ENCODE data around the gene ZNF664.
A peak's percentile ranks its signal among the peaks of the same experiment; 100 is the strongest.

ZNF664 gene

GRCh38 chr12:124035163-124035562 is 62.1 kb downstream of the ZNF664 start:
- ATAC-seq (no peak), DNase-seq (no peak)
- H3K9me3 Mint-ChIP-seq, result no peaks in the 10 kb centered on the region
- peaks cover 16% of the 10 kb centered on the region for H3K27me3 Mint-ChIP-seq
- H3K4me3 Mint-ChIP-seq, result no peak overlapping the region
- H3K27ac Mint-ChIP-seq, result no peak overlapping the region
- no peaks in the 10 kb centered on the region for H3K4me1 Mint-ChIP-seq

GRCh38 chr12:124036171-124036598 is 63.2 kb downstream of the ZNF664 start:
- H3K4me1 Mint-ChIP-seq, result no peaks in the 10 kb centered on the region
- no peak overlapping the region for H3K27ac Mint-ChIP-seq
- ATAC-seq (no peak), DNase-seq (no peak)
- peaks cover 16% of the 10 kb centered on the region for H3K27me3 Mint-ChIP-seq
- H3K4me3 Mint-ChIP-seq, result no peak overlapping the region
- no peaks in the 10 kb centered on the region for H3K9me3 Mint-ChIP-seq

GRCh38 chr12:124036657-124037109 is 63.7 kb downstream of the ZNF664 start:
- ATAC-seq, result peak; percentile 62
- Mint-ChIP-seq H3K27ac (peak overlapping the region in 1 of 2 donors; percentile 16), H3K27me3 (peaks cover 16% of the 10 kb centered on the region), H3K4me3 (no peak overlapping the region), H3K4me1 (no peaks in the 10 kb centered on the region), H3K9me3 (no peaks in the 10 kb centered on the region)
- peak; percentile 30 to 33 for DNase-seq

GRCh38 chr12:124037331-124037730 is 64.3 kb downstream of the ZNF664 start:
- no peak for ATAC-seq
- Mint-ChIP-seq H3K4me3 (no peak overlapping the region), H3K4me1 (no peaks in the 10 kb centered on the region), H3K27ac (peak overlapping the region in 1 of 2 donors; percentile 77), H3K27me3 (peaks cover 16% of the 10 kb centered on the region), H3K9me3 (no peaks in the 10 kb centered on the region)
- no peak for DNase-seq

GRCh38 chr12:124039276-124039675 is 66.3 kb downstream of the ZNF664 start:
- no peak overlapping the region for H3K27ac Mint-ChIP-seq
- peak; percentile 45 for ATAC-seq
- peaks cover 6% of the 10 kb centered on the region for H3K4me1 Mint-ChIP-seq
- no peak overlapping the region for H3K4me3 Mint-ChIP-seq
- no peaks in the 10 kb centered on the region for H3K9me3 Mint-ChIP-seq
- DNase-seq, result no peak
- H3K27me3 Mint-ChIP-seq, result peaks cover 23% of the 10 kb centered on the region

GRCh38 chr12:124040291-124040690 is 67.3 kb downstream of the ZNF664 start:
- no peaks in the 10 kb centered on the region for H3K9me3 Mint-ChIP-seq
- no peak overlapping the region for H3K4me3 Mint-ChIP-seq
- no peak for ATAC-seq
- no peak for DNase-seq
- H3K27ac Mint-ChIP-seq, result no peak overlapping the region
- H3K4me1 Mint-ChIP-seq, result peaks cover 8% of the 10 kb centered on the region
- H3K27me3 Mint-ChIP-seq, result peaks cover 24% of the 10 kb centered on the region

- Mint-ChIP-seq H3K4me3 (no peak overlapping the region), H3K9me3 (no peaks in the 10 kb centered on the region), H3K27me3 (peaks cover 24% of the 10 kb centered on the region), H3K4me1 (peaks cover 8% of the 10 kb centered on the region), H3K27ac (no peak overlapping the region)
- ATAC-seq (no peak), DNase-seq (no peak)
These were observed 67.7 kb downstream of the ZNF664 start for GRCh38 chr12:124040737-124041136.

- Mint-ChIP-seq H3K4me3 (no peak overlapping the region), H3K27me3 (peaks cover 14% of the 10 kb centered on the region), H3K4me1 (peaks cover 8% of the 10 kb centered on the region), H3K27ac (no peak overlapping the region), H3K9me3 (peaks cover 9 to 11% of the 10 kb centered on the region in 2 donors)
- ATAC-seq (no peak), DNase-seq (no peak)
These were observed 68.9 kb downstream of the ZNF664 start for GRCh38 chr12:124041907-124042306.

- no peak overlapping the region for H3K4me3 Mint-ChIP-seq
- H3K9me3 Mint-ChIP-seq, result peaks cover 21 to 29% of the 10 kb centered on the region in 2 donors
- DNase-seq (no peak), ATAC-seq (peak; percentile 18)
- peaks cover 7% of the 10 kb centered on the region for H3K27me3 Mint-ChIP-seq
- H3K27ac Mint-ChIP-seq, result peak overlapping the region in 1 of 2 donors; percentile 24
- H3K4me1 Mint-ChIP-seq, result peaks cover 8% of the 10 kb centered on the region
These were observed 71.0 kb downstream of the ZNF664 start for GRCh38 chr12:124044021-124044420.

- H3K4me1 Mint-ChIP-seq, result peaks cover 8% of the 10 kb centered on the region
- peak overlapping the region in 1 of 2 donors; percentile 10 for H3K4me3 Mint-ChIP-seq
- peaks cover 7% of the 10 kb centered on the region for H3K27me3 Mint-ChIP-seq
- peak; percentile 83 for ATAC-seq
- H3K27ac Mint-ChIP-seq, result peak overlapping the region in 1 of 2 donors; percentile 54
- H3K9me3 Mint-ChIP-seq, result peaks cover 29 to 37% of the 10 kb centered on the region in 2 donors
- DNase-seq, result peak in 1 of 2 donors; percentile 18
These were observed 71.8 kb downstream of the ZNF664 start for GRCh38 chr12:124044809-124045321.

GRCh38 chr12:124045671-124046455 is 72.8 kb downstream of the ZNF664 start:
- H3K27me3 Mint-ChIP-seq, result peaks cover 7% of the 10 kb centered on the region
- no peak for ATAC-seq

GRCh38 chr12:124046456-124046740 is 73.4 kb downstream of the ZNF664 start:
- ATAC-seq (no peak), DNase-seq (no peak)
- Mint-ChIP-seq H3K27ac (no peak overlapping the region), H3K4me1 (peaks cover 8% of the 10 kb centered on the region), H3K27me3 (peaks cover 7% of the 10 kb centered on the region), H3K9me3 (peaks cover 29 to 40% of the 10 kb centered on the region in 2 donors), H3K4me3 (no peak overlapping the region)

More at GRCh38 chr12:124045671-124046455, 72.8 kb downstream of the ZNF664 start:
- Mint-ChIP-seq H3K9me3 (peaks cover 29 to 40% of the 10 kb centered on the region in 2 donors), H3K4me1 (peaks cover 8% of the 10 kb centered on the region), H3K4me3 (no peak overlapping the region), H3K27ac (no peak overlapping the region)
- no peak for DNase-seq

- H3K4me3 Mint-ChIP-seq, result no peak overlapping the region
- no peak for DNase-seq
These were observed 74.1 kb downstream of the ZNF664 start for GRCh38 chr12:124047045-124047566.

GRCh38 chr12:124049451-124050094 is 76.6 kb downstream of the ZNF664 start:
- no peak for DNase-seq
- Mint-ChIP-seq H3K4me3 (no peak overlapping the region), H3K27ac (no peak overlapping the region)

More at GRCh38 chr12:124047045-124047566, 74.1 kb downstream of the ZNF664 start:
- no peak for ATAC-seq
- Mint-ChIP-seq H3K9me3 (peaks cover 29 to 40% of the 10 kb centered on the region in 2 donors), H3K27me3 (peaks cover 7% of the 10 kb centered on the region), H3K27ac (no peak overlapping the region), H3K4me1 (peaks cover 8% of the 10 kb centered on the region)

GRCh38 chr12:124053851-124054250 is 80.8 kb downstream of the ZNF664 start:
- no peak for ATAC-seq

More at GRCh38 chr12:124049451-124050094, 76.6 kb downstream of the ZNF664 start:
- Mint-ChIP-seq H3K9me3 (peaks cover 29 to 40% of the 10 kb centered on the region in 2 donors), H3K4me1 (no peaks in the 10 kb centered on the region), H3K27me3 (peaks cover 6% of the 10 kb centered on the region)
- ATAC-seq, result no peak

GRCh38 chr12:124055066-124055465 is 82.1 kb downstream of the ZNF664 start:
- DNase-seq (no peak), ATAC-seq (no peak)
- Mint-ChIP-seq H3K9me3 (peaks cover 0 to under 1% of the 10 kb centered on the region in 2 donors), H3K27ac (no peak overlapping the region), H3K4me3 (no peak overlapping the region), H3K4me1 (no peaks in the 10 kb centered on the region), H3K27me3 (peaks cover 7% of the 10 kb centered on the region)

More at GRCh38 chr12:124053851-124054250, 80.8 kb downstream of the ZNF664 start:
- no peak overlapping the region for H3K27ac Mint-ChIP-seq
- no peak overlapping the region for H3K4me3 Mint-ChIP-seq
- H3K9me3 Mint-ChIP-seq, result peaks cover 9 to 13% of the 10 kb centered on the region in 2 donors
- peaks cover 7% of the 10 kb centered on the region for H3K27me3 Mint-ChIP-seq
- no peak for DNase-seq
- H3K4me1 Mint-ChIP-seq, result no peaks in the 10 kb centered on the region
